Keratinocyte (primary cell): Measurements from ENCODE around the gene KMT5B.

Source experiments
- CTCF ChIP-seq, 3 experiments: IDR thresholded peaks in 1 of 3; conservative IDR thresholded peaks in 1 of 3; optimal IDR thresholded peaks in 1 of 3; 2 replicates in 2 of 3; 3 replicates in 1 of 3; pipeline versions ENCODE3 to v1.5.1; 2011; ENCODE audit warnings: low read length in 3 of 3, mild to moderate bottlenecking in 3 of 3, moderate library complexity in 2 of 3, control low read depth in 1 of 3, inconsistent platforms in 1 of 3; ENCODE audit not compliant: insufficient read depth in 2 of 3; ENCODE audit errors: extremely low read depth in 1 of 3
- EZH2 ChIP-seq: IDR thresholded peaks from one replicate; pipeline ENCODE4 v1.6.1; 2012; ENCODE audit warnings: inconsistent platforms, mild to moderate bottlenecking, low read length, moderate library complexity

GRCh38 chr11:68120273-68121066, 92.6 kb downstream of the KMT5B start:
- no peak for TF ChIP-seq CTCF (optimal IDR thresholded peaks at IDR 0.05 in 1 of 3, IDR thresholded peaks at IDR 0.05 in 1 of 3, conservative IDR thresholded peaks at IDR 0.05 in 1 of 3; ENCODE audit: extremely low read depth in 1 of 3, insufficient read depth in 2 of 3, low read length in 3 of 3)
- no peak for TF ChIP-seq EZH2
